Measurements from ENCODE around the gene CAMK2G.

The CAMK2G gene

DNA sequence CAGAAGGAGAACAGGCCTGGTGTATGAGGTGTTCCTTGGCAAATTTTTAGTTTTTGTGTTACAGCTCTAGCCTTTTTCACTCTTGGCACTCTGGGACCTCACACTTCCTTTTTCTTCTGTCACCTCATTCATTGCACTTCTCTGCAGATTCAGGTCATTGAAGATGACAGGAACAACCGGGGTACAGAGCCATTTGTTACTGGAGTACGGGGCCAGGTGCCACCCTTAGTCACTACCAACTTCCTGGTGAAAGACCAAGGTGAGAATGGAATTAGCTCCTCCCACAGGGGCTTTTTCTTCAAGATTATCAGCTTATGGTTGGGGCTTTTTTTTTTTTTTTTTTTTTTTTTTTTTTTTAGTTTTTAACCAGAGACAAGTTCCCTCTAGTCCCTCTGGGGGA, 111.0 kb downstream of the CAMK2G start:
- no peak for DNase-seq

DNA sequence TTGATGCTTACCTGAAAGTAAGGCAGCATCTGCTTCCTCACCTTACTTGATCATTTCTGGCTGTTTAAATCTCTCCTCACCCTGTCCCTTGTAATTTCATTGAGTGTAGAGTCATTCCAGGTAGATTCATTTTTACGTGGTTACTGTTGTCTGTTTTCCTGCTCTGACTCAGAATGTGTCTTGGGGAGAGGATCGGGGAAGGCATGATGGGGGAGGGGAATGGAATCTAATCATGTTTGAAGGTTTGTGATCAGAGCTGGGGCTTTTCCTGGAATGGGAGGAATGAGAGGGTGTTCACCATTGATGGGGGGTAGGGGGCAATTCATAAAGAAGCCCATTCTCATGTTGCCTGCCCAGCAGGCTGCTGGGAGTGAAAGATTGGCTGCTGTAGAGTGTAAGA, 111.4 kb downstream of the CAMK2G start:
- DNase-seq = no peak
